K562 (cell line): Measurements from ENCODE around the gene ACOX2. TPM values are rescaled to one million over a fixed set of nuclear protein-coding genes. Genes with fewer than 3 reads are reported as not detected.

Experiments used
- ATAC-seq: fragments of 200-7000 bp; cut with Tn5 transposase; 3 replicates; pipeline ENCODE4 v1.9.1; 2020; ENCODE audit warnings: moderate library complexity
- BruUV-seq: library from RNA; stranded (reverse); fragments of 400-500 nt; replicated peaks from 2 replicates; lab custom pipeline; 2021; lab: Mats Ljungman, UMichigan
- CTCF ChIA-PET: fragments of 300-600 bp; formaldehyde crosslinking; extraction: SDS; loops from one replicate; lab custom pipeline; 2021; ENCODE audit warnings: low intra/inter-chr PET ratio; lab: Yijun Ruan, JAX
- POLR2A ChIA-PET: fragments of 300-600, 350-650 bp; sonication (Branson Sonifier 250); formaldehyde crosslinking; extraction: SDS; loops from one replicate; lab custom pipeline; 2021; ENCODE audit warnings: antibody characterized with exemption, inconsistent platforms; lab: Yijun Ruan, JAX
- DNase-seq, 4 experiments: peaks; one replicate each; pipeline versions ENCODE4 v3.0.0 to v3.0.0-alpha.2; 2011 to 2018; ENCODE audit warnings: low spot score in 3 of 4, mixed read lengths in 3 of 4; ENCODE audit errors: extremely low read depth in 1 of 4
- FAIRE-seq: peaks from 2 replicates; lab custom pipeline; 2011; peaks lifted over from hg19 to GRCh38; lab: Jason Lieb, UNC
- H2AFZ ChIP-seq: 2 replicates; pipeline ENCODE4 v1.6.0; 2011; ENCODE audit warnings: low read depth, low read length, control low read depth, inconsistent platforms
- H3K27ac ChIP-seq: fragments of 200-600 bp; 3 replicates; pipeline ENCODE4 v1.8.0; 2011; ENCODE audit warnings: low read depth, mild to moderate bottlenecking, control low read depth, inconsistent platforms, low read length, moderate library complexity, mixed read lengths; ENCODE audit errors: extremely low read depth
- H3K27me3 ChIP-seq, 2 experiments: fragments of 300-600 bp in 1 of 2; 2 replicates in 1 of 2; 3 replicates in 1 of 2; pipeline versions ENCODE4 v1.6.0 to v1.8.0; 2011; ENCODE audit warnings: inconsistent platforms in 2 of 2, low read length in 2 of 2, mild to moderate bottlenecking in 1 of 2, mixed read lengths in 1 of 2, moderate library complexity in 1 of 2; ENCODE audit not compliant: control insufficient read depth in 2 of 2, insufficient read depth in 2 of 2
- H3K36me3 ChIP-seq: fragments of 300-600 bp; 3 replicates; pipeline ENCODE4 v1.8.0; 2011; ENCODE audit warnings: mild to moderate bottlenecking, low read length, inconsistent platforms; ENCODE audit not compliant: control insufficient read depth, insufficient read depth
- H3K4me1 ChIP-seq, 2 experiments: fragments of 200-600 bp in 1 of 2; replicated peaks in 1 of 2; 2 replicates in 1 of 2; 3 replicates in 1 of 2; pipeline versions ENCODE4 v1.5.1 to v1.8.0; 2011; ENCODE audit warnings: inconsistent platforms in 2 of 2, low read length in 2 of 2, mild to moderate bottlenecking in 1 of 2, mixed read lengths in 1 of 2, moderate library complexity in 1 of 2; ENCODE audit not compliant: control insufficient read depth in 2 of 2, insufficient read depth in 2 of 2
- H3K4me2 ChIP-seq: 2 replicates; pipeline ENCODE4 v1.6.1; 2011; ENCODE audit warnings: low read length, control low read depth, inconsistent platforms, mixed read lengths; ENCODE audit not compliant: insufficient read depth
- H3K4me3 ChIP-seq: fragments of 200-600 bp; sonication (generic), shearing (Covaris generic); 2 replicates; pipeline ENCODE4 v1.5.1; 2016; ENCODE audit warnings: control low read depth, inconsistent platforms
- H3K79me2 ChIP-seq: fragments of 200-600 bp; 3 replicates; pipeline ENCODE4 v1.8.0; 2011; ENCODE audit warnings: low read length, inconsistent platforms; ENCODE audit not compliant: control insufficient read depth, insufficient read depth
- H3K9ac ChIP-seq, 2 experiments: 2 replicates each; pipeline versions ENCODE4 v1.6.0 to v1.6.1; 2011; ENCODE audit warnings: low read depth in 2 of 2, low read length in 2 of 2, control low read depth in 1 of 2, inconsistent platforms in 1 of 2, mild to moderate bottlenecking in 1 of 2, mixed read lengths in 1 of 2; ENCODE audit not compliant: insufficient read depth in 1 of 2
- H3K9me1 ChIP-seq: one replicate; pipeline ENCODE4 v1.6.0; 2011; ENCODE audit warnings: inconsistent platforms, mild to moderate bottlenecking, low read length, moderate library complexity; ENCODE audit not compliant: control insufficient read depth, insufficient read depth
- H3K9me3 ChIP-seq: replicated peaks from 2 replicates; pipeline ENCODE4 v1.5.1; 2011; ENCODE audit warnings: low read depth, low read length, inconsistent platforms; ENCODE audit not compliant: control insufficient read depth, insufficient read depth
- H4K20me1 ChIP-seq: replicated peaks from 2 replicates; pipeline ENCODE4 v1.6.1; 2011; ENCODE audit warnings: low read length, inconsistent platforms, mixed read lengths; ENCODE audit not compliant: control insufficient read depth, insufficient read depth
- EP400 ChIP-seq: fragments of 450-650 bp; IDR thresholded peaks from 2 replicates; pipeline ENCODE4 v1.6.1; 2017; ENCODE audit warnings: antibody characterized with exemption, mild to moderate bottlenecking, moderate library complexity
- ETV1 ChIP-seq: fragments of 450-650 bp; conservative IDR thresholded peaks from 2 replicates; pipeline ENCODE4 v1.6.1; 2016; ENCODE audit warnings: missing genetic modification characterization, control low read depth, low read depth, missing compliant biosample characterization
- MCM2 ChIP-seq: fragments of 450-650 bp; IDR thresholded peaks from 2 replicates; pipeline ENCODE4 v1.6.1; 2017; ENCODE audit warnings: low read depth, mild to moderate bottlenecking
- NR4A1 ChIP-seq, 2 experiments: fragments of 250-450 bp in 1 of 2; fragments of 450-650 bp in 1 of 2; sonication (Bioruptor Pico) in 1 of 2; IDR thresholded peaks; 2 replicates each; pipeline versions ENCODE4 v1.4.0 to v1.6.1; 2016 to 2020; ENCODE audit warnings: mild to moderate bottlenecking in 2 of 2, missing compliant biosample characterization in 1 of 2, missing genetic modification characterization in 1 of 2, moderate library complexity in 1 of 2
- SOX6 ChIP-seq: fragments of 450-650 bp; IDR thresholded peaks from 2 replicates; pipeline ENCODE4 v1.6.1; 2014; ENCODE audit warnings: mild to moderate bottlenecking
- ZNF696 ChIP-seq: fragments of 250-450 bp; sonication (Bioruptor Pico); conservative IDR thresholded peaks from 2 replicates; pipeline ENCODE4 v1.4.0; 2020; ENCODE audit warnings: mild to moderate bottlenecking, moderate library complexity
- WGBS: fragments of 100-300 bp; shearing (Covaris generic); methylation state at CpG from one replicate; pipeline ENCODE4 v1.1.6; 2016; ENCODE audit warnings: low coverage, mixed read lengths; ENCODE audit not compliant: insufficient coverage; ENCODE audit errors: missing lambda C conversion rate; 5-methylcytosine and 5-hydroxymethylcytosine counted together
- in situ Hi-C: fragments of 300-500 bp; cut with MboI; formaldehyde crosslinking; loops from 4 replicates; pipeline ENCODE4 v1.15.0; 2018; ENCODE audit warnings: inconsistent platforms, mixed read lengths
- intact Hi-C: fragments of 100-400 bp; cut with micrococcal nuclease; formaldehyde crosslinking; loops from 2 replicates; pipeline ENCODE4 v1.14.2; 2022
- polyA plus RNA-seq, 8 experiments: library from polyadenylated mRNA; depleted of rRNA in 4 of 8; stranded (reverse) in 5 of 8; unstranded in 3 of 8; fragments of >200 nt; fragmentation: Nextera tagmentation in 2 of 8; fragmentation: Illumina TruSeq in 1 of 8; extraction: Ambion mirVana in 2 of 8; extraction: Trizol in 1 of 8; gene quantifications; 2 replicates each; pipeline versions ENCODE4 v1.2.1 to v1.2.3, GENCODE V29; 2011 to 2014; ENCODE audit warnings: inconsistent platforms in 1 of 8, missing spikeins in 1 of 8
- total RNA-seq, 7 experiments: library from RNA; depleted of rRNA in 6 of 7; stranded (reverse); fragments of >200 nt in 6 of 7; fragmentation: Illumina TruSeq in 2 of 7; extraction: Trizol in 2 of 7; gene quantifications; 2 replicates each; pipeline versions ENCODE4 v1.2.1 to v1.2.3, GENCODE V29; 2011 to 2021; ENCODE audit warnings: low replicate concordance in 1 of 7
- TF ChIP-seq, protein P1 (sequence below): sonication (generic); formaldehyde crosslinking; IDR thresholded peaks from 2 replicates; pipeline ENCODE4 v1.8.0; 2023; ENCODE audit warnings: missing genetic modification reagents, mild to moderate bottlenecking, borderline replicate concordance

ACOX2 gene
- total and polyA plus RNA-seq, 9 of the 15 experiments (the other 6 are each of a cell fraction or from before 2014, with no cell fraction given), result 0.15 TPM; not detected in 8

DNA sequence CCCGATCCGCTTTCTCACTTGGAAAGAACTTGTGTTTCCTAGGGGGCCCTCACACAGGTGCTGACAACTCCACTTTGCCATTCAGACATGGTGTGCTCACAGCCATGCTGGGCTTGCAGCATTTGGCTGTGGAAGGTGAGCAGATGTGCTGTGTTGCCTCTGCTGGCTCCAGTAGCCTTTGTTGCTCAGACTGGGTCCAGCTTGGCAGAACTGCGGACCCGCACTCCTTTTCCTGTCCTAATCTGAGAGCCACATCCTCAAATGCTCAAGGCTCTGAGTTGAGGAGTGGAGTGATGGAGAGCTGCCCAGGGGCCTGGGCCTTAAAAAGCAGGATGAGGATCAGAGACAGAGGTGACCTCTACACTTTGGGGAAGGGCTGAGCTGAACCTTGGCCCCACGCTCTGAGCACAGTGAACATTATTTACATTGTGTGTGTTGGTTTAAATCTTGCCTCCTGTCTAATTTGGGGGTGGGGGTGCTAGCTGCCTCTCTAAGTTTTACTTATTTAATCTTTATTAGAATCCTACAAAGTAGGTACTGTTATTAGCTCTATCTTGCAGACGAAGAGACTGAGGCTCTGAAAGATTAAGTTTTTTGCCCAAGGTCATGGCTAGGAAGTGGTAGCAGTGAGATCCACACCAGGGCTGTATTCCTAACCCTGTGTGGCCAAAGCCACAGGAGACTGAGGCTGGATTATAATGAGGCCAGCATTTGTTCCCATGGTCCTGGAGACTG is 17.2 kb downstream of the ACOX2 start:
- peaks cover 0 to 4% of the 10 kb centered on the region in 2 experiments; a peak in 1 of 5 replicates for H3K27me3 ChIP-seq
- ChIA-PET POLR2A (interaction anchor here (0.6 to 1.6 kb wide), 4 partner anchors 9 to 920 kb away, joined by 3 to 5 read pairs (median 4); partner anchors contain the start of gene PDHB), CTCF (interaction anchor here (0.6 kb wide), 1 partner anchor 18 kb away, joined by 3 read pairs; no protein-coding TSS in a partner anchor)
- no peaks in the 10 kb centered on the region for H3K36me3 ChIP-seq
- H3K9ac ChIP-seq, result no peak overlapping the region; a peak in 1 of 4 replicates
- intact Hi-C loops (no loop called here), in situ Hi-C loops (no loop called here)
- H3K9me1 ChIP-seq, result no peaks in the 10 kb centered on the region
- ATAC-seq (no peak), FAIRE-seq (no peak), DNase-seq (no peak)
- H2AFZ ChIP-seq, result 0 out of 2 replicates have a peak overlapping the region, but pooled peaks have one; percentile 82
- BruUV-seq, result no TSS peak
- H3K4me3 ChIP-seq, result no peak overlapping the region
- no peaks in the 10 kb centered on the region for H3K9me3 ChIP-seq
- H3K4me1 ChIP-seq, result peaks cover 15 to 25% of the 10 kb centered on the region in 2 experiments; a peak in 4 of 5 replicates
- no peaks in the 10 kb centered on the region for H3K79me2 ChIP-seq
- no peak overlapping the region for H3K4me2 ChIP-seq
- 77% methylated on average over 6 of the region's 6 CpGs for WGBS
- no peaks in the 10 kb centered on the region for H4K20me1 ChIP-seq
- no peak overlapping the region for H3K27ac ChIP-seq
- no peak for TF ChIP-seq EP400
- TF ChIP-seq ZNF696, result no peak
- no peak for TF ChIP-seq ETV1 (tag)
- no peak for TF ChIP-seq NR4A1 (CRISPR knock-in tag; IDR thresholded peaks at IDR 0.05)
- TF ChIP-seq NR4A1 (tag; IDR thresholded peaks at IDR 0.05), result no peak
- TF ChIP-seq MCM2, result no peak
- TF ChIP-seq, protein P1, sequence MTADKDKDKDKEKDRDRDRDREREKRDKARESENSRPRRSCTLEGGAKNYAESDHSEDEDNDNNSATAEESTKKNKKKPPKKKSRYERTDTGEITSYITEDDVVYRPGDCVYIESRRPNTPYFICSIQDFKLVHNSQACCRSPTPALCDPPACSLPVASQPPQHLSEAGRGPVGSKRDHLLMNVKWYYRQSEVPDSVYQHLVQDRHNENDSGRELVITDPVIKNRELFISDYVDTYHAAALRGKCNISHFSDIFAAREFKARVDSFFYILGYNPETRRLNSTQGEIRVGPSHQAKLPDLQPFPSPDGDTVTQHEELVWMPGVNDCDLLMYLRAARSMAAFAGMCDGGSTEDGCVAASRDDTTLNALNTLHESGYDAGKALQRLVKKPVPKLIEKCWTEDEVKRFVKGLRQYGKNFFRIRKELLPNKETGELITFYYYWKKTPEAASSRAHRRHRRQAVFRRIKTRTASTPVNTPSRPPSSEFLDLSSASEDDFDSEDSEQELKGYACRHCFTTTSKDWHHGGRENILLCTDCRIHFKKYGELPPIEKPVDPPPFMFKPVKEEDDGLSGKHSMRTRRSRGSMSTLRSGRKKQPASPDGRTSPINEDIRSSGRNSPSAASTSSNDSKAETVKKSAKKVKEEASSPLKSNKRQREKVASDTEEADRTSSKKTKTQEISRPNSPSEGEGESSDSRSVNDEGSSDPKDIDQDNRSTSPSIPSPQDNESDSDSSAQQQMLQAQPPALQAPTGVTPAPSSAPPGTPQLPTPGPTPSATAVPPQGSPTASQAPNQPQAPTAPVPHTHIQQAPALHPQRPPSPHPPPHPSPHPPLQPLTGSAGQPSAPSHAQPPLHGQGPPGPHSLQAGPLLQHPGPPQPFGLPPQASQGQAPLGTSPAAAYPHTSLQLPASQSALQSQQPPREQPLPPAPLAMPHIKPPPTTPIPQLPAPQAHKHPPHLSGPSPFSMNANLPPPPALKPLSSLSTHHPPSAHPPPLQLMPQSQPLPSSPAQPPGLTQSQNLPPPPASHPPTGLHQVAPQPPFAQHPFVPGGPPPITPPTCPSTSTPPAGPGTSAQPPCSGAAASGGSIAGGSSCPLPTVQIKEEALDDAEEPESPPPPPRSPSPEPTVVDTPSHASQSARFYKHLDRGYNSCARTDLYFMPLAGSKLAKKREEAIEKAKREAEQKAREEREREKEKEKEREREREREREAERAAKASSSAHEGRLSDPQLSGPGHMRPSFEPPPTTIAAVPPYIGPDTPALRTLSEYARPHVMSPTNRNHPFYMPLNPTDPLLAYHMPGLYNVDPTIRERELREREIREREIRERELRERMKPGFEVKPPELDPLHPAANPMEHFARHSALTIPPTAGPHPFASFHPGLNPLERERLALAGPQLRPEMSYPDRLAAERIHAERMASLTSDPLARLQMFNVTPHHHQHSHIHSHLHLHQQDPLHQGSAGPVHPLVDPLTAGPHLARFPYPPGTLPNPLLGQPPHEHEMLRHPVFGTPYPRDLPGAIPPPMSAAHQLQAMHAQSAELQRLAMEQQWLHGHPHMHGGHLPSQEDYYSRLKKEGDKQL (CRISPR knock-in tag), result no peak
- no peak for TF ChIP-seq SOX6
